ENCODE data around the gene C16orf82.

Gene C16orf82

DNA sequence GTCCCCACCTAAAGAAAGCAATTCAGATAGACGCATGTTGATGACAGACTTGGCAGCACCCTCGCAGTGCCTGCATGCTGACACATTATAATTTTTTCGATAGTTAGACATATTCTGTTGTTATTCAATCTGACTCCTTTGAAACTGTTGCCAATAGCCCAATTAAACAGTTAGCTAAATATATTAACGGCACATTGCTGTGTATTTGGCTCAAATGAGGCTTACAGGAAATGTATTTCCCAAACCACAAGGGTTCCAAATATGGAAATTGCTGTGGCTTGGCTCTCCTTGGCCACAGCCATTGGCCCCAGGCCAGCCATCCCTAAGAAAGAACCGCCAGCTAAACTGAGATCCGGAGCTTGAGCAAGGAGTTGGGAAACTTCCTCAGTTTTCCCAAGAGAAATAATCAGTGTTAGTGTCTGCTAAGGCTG, 31.1 kb downstream of the C16orf82 start:
- Histone ChIP-seq H3K4me3 (ENCODE audit: severe bottlenecking) (no peak overlapping the region), H3K27ac (ENCODE audit: poor library complexity, severe bottlenecking) (no peak overlapping the region), H3K27me3 (ENCODE audit: insufficient read depth, poor library complexity, severe bottlenecking) (no peaks in the 10 kb centered on the region), H3K36me3 (ENCODE audit: low read depth) (no peaks in the 10 kb centered on the region), H3K9me3 (ENCODE audit: severe bottlenecking) (no peaks in the 10 kb centered on the region), H3K4me1 (ENCODE audit: insufficient read depth, poor library complexity, severe bottlenecking) (no peaks in the 10 kb centered on the region)
- TF ChIP-seq, protein P1, sequence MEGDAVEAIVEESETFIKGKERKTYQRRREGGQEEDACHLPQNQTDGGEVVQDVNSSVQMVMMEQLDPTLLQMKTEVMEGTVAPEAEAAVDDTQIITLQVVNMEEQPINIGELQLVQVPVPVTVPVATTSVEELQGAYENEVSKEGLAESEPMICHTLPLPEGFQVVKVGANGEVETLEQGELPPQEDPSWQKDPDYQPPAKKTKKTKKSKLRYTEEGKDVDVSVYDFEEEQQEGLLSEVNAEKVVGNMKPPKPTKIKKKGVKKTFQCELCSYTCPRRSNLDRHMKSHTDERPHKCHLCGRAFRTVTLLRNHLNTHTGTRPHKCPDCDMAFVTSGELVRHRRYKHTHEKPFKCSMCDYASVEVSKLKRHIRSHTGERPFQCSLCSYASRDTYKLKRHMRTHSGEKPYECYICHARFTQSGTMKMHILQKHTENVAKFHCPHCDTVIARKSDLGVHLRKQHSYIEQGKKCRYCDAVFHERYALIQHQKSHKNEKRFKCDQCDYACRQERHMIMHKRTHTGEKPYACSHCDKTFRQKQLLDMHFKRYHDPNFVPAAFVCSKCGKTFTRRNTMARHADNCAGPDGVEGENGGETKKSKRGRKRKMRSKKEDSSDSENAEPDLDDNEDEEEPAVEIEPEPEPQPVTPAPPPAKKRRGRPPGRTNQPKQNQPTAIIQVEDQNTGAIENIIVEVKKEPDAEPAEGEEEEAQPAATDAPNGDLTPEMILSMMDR (IDR thresholded peaks at IDR 0.05; ENCODE audit: poor library complexity, severe bottlenecking) = no peak
- DNase-seq (ENCODE audit: low spot score) (no peak), ATAC-seq (ENCODE audit: low read depth) (no peak)

DNA sequence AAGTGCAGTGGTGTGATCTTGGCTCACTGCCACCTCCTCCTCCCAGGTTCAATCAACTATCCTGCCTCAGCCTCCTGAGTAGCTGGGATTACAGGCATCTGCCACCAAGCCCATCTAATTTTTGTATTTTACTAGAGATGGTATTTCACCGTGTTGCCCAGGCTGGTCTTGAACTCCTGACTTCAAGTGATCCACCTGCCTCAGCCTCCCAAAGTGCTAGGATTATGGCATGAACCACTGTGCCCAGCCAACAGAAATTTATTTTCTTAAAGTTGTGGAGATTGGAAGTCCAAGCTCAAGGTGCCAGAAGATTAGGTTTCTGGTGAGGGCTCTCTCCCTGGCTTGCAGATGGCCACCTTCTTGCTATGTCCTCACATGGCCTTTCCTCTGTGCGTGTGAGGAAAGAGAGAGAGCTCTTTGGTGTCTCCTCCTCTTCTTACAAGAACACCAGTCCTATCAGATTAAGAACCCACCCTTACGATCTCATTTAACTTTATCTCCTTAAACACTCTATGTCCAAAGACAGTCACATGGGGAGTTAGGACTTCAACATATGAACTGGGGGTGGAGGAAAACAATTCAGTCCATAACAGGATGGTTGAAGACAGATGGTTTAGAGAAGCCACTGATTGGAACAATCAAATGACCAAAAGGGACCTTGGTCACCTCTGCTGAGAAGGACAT, 31.8 kb downstream of the C16orf82 start:
- no peak for DNase-seq (ENCODE audit: low spot score)
- no peaks in the 10 kb centered on the region for H3K27me3 ChIP-seq (ENCODE audit: insufficient read depth, poor library complexity, severe bottlenecking)
- no peak for ATAC-seq (ENCODE audit: low read depth)

DNA sequence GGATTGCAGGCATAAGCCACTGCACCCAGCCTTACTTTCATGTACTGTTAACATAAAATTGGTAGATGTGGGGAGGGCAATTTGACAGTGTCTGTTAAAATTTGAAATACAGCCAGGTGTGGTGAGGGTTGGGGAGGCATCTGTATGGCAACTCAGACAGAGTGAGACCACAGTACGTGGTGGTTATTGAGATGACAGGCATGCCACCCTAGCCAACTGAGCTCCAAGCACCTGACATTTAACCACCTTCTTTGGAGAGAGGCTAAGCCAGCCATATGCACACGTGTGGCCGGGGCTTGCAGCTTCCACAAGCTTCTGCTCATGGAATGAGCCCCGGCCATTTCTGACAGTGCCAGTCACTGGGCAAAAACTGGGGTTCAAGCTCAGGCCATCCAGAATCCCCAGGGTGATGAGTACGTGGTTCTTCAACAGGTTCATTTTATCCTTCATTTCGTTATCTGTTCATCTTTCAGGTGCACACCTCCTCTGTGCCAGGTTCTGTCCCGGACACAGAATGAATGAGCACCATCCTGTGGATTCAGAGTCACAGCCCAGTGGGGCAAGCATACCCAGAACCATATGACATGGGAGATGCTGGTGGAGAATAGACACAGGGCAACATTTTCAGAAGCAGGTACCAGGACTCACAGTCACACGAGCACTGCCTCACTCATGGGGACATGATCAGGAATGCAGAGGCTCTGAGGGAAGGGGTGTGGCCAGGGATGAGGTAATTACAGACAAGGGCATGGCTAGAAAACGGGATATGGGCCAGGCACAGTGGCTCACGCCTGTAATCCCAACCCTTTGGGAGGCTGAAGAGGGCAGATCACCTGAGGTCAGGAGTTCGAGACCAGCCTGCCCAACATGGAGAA, 36.2 kb downstream of the C16orf82 start:
- TF ChIP-seq, protein P1 (IDR thresholded peaks at IDR 0.05; ENCODE audit: poor library complexity, severe bottlenecking) = no peak
- Histone ChIP-seq H3K4me3 (ENCODE audit: severe bottlenecking) (no peak overlapping the region), H3K27me3 (ENCODE audit: insufficient read depth, poor library complexity, severe bottlenecking) (no peaks in the 10 kb centered on the region), H3K27ac (ENCODE audit: poor library complexity, severe bottlenecking) (no peak overlapping the region), H3K4me1 (ENCODE audit: insufficient read depth, poor library complexity, severe bottlenecking) (no peaks in the 10 kb centered on the region), H3K36me3 (ENCODE audit: low read depth) (no peaks in the 10 kb centered on the region), H3K9me3 (ENCODE audit: severe bottlenecking) (no peaks in the 10 kb centered on the region)
- DNase-seq (ENCODE audit: low spot score) = no peak
- no peak for ATAC-seq (ENCODE audit: low read depth)

More for the DNA sequence above, 31.8 kb downstream of the C16orf82 start:
- TF ChIP-seq, protein P1 (IDR thresholded peaks at IDR 0.05; ENCODE audit: poor library complexity, severe bottlenecking) = no peak
- no peaks in the 10 kb centered on the region for H3K9me3 ChIP-seq (ENCODE audit: severe bottlenecking)
- no peak overlapping the region for H3K4me3 ChIP-seq (ENCODE audit: severe bottlenecking)
- H3K4me1 ChIP-seq (ENCODE audit: insufficient read depth, poor library complexity, severe bottlenecking) = no peaks in the 10 kb centered on the region
- H3K36me3 ChIP-seq (ENCODE audit: low read depth) = no peaks in the 10 kb centered on the region
- H3K27ac ChIP-seq (ENCODE audit: poor library complexity, severe bottlenecking) = no peak overlapping the region

DNA sequence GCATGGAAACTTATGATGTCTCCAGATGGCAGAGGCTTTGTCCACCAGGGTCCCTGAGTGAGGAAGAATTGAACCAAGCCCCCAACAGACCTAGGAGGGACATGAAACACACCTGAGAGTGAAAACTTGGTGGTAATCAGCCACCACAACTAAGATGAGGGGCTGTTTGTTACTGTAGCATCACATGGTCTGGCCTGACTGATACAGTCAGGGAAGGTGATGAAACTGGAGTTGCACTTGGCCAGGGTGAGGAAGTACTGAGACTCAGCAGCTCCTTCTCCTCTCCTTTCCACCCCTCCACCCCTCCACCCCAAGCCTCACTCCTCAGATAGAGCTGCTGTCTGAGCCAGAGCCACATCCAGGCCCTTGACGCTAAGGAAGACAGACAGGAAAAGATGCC, 37.2 kb downstream of the C16orf82 start:
- TF ChIP-seq, protein P1 (IDR thresholded peaks at IDR 0.05; ENCODE audit: poor library complexity, severe bottlenecking) = no peak
- Histone ChIP-seq H3K36me3 (ENCODE audit: low read depth) (no peaks in the 10 kb centered on the region), H3K27ac (ENCODE audit: poor library complexity, severe bottlenecking) (no peak overlapping the region), H3K9me3 (ENCODE audit: severe bottlenecking) (no peaks in the 10 kb centered on the region), H3K4me3 (ENCODE audit: severe bottlenecking) (no peak overlapping the region), H3K27me3 (ENCODE audit: insufficient read depth, poor library complexity, severe bottlenecking) (no peaks in the 10 kb centered on the region), H3K4me1 (ENCODE audit: insufficient read depth, poor library complexity, severe bottlenecking) (no peaks in the 10 kb centered on the region)
- DNase-seq (ENCODE audit: low spot score) = no peak
- no peak for ATAC-seq (ENCODE audit: low read depth)

Data from RWPE2 (cell line).